ENCODE results near the gene KIF3B. TPM values are rescaled to one million over a fixed set of nuclear protein-coding genes. Genes with fewer than 3 reads are reported as not detected.

The KIF3B gene
- total RNA-seq, 4 donors from 2014 or later, result 8.5 to 14.1 (median 11.4) TPM

GRCh38 chr20:32332614-32333013 lies 55.2 kb downstream of the KIF3B start:
- WGBS, 2 donors, result 13 to 60% methylated on average over 1 to 3 of the region's 3 CpGs
- peaks cover 0 to 22% (median 9%) of the 10 kb centered on the region in 3 donors for H3K4me1 ChIP-seq
- intact Hi-C loops (cut with DNase I), result no loop called here
- H3K9me3 ChIP-seq, result no peaks in the 10 kb centered on the region
- no peak for DNase-seq
- H3K27me3 ChIP-seq, result no peaks in the 10 kb centered on the region
- H3K36me3 ChIP-seq, result peaks cover 0 to 56% (median 0%) of the 10 kb centered on the region in 3 donors
- no peak for TF ChIP-seq CTCF (IDR thresholded peaks at IDR 0.05)
- no peak for TF ChIP-seq POLR2A (IDR thresholded peaks at IDR 0.05)
- H3K4me3 ChIP-seq, result no peak overlapping the region
- H3K27ac ChIP-seq, result peak overlapping the region in 1 of 4 donors; percentile 32

- Histone ChIP-seq H3K36me3 (peaks cover 0 to 48% (median 0%) of the 10 kb centered on the region in 3 donors), H3K9me3 (no peaks in the 10 kb centered on the region), H3K4me3 (no peak overlapping the region), H3K27ac (peak overlapping the region in 2 of 4 donors; percentile 51 to 60), H3K4me1 (peaks cover 0 to 22% (median 9%) of the 10 kb centered on the region in 3 donors), H3K27me3 (no peaks in the 10 kb centered on the region)
- WGBS, 2 donors, result 68 to 76% methylated on average over 12 of the region's 12 CpGs
- no peak for DNase-seq
- intact Hi-C loops (cut with DNase I), result no loop called here
- no peak for TF ChIP-seq POLR2A (IDR thresholded peaks at IDR 0.05)
- TF ChIP-seq CTCF (IDR thresholded peaks at IDR 0.05), result no peak
These were observed 55.9 kb downstream of the KIF3B start for GRCh38 chr20:32333181-32333987.

- no peak overlapping the region for H3K4me3 ChIP-seq
- no peak for DNase-seq
- TF ChIP-seq POLR2A (IDR thresholded peaks at IDR 0.05) (no peak), CTCF (IDR thresholded peaks at IDR 0.05) (no peak)
- intact Hi-C loops (cut with DNase I), result no loop called here
- WGBS, 2 donors, result 55 to 87% methylated on average over 12 to 13 of the region's 13 CpGs
- no peaks in the 10 kb centered on the region for H3K27me3 ChIP-seq
- H3K4me1 ChIP-seq, result peaks cover 0 to 22% (median 9%) of the 10 kb centered on the region in 3 donors
- H3K36me3 ChIP-seq, result peaks cover 0 to 39% (median 0%) of the 10 kb centered on the region in 3 donors
- no peaks in the 10 kb centered on the region for H3K9me3 ChIP-seq
- peak overlapping the region in 3 of 4 donors; percentile 1 to 60 (median 51) for H3K27ac ChIP-seq
These were observed 56.8 kb downstream of the KIF3B start for GRCh38 chr20:32333988-32334885.

- Histone ChIP-seq H3K4me1 (peaks cover 0 to 16% (median 9%) of the 10 kb centered on the region in 3 donors), H3K4me3 (no peak overlapping the region), H3K27me3 (no peaks in the 10 kb centered on the region), H3K9me3 (no peaks in the 10 kb centered on the region), H3K36me3 (peaks cover 0 to 12% (median 0%) of the 10 kb centered on the region in 3 donors), H3K27ac (no peak overlapping the region)
- DNase-seq, result no peak
- intact Hi-C loops (cut with DNase I), result no loop called here
- WGBS, 2 donors, result 44 to 47% methylated on average over 5 of the region's 5 CpGs
- TF ChIP-seq POLR2A (IDR thresholded peaks at IDR 0.05) (no peak), CTCF (IDR thresholded peaks at IDR 0.05) (peak in 4 of 6 experiments; percentile 27 to 53 (median 35))
These were observed 59.5 kb downstream of the KIF3B start for GRCh38 chr20:32336918-32337347.
